GM13977 (cell line): ENCODE data around the gene RIMS4.

Source experiments
- DNase-seq: peaks from one replicate; pipeline ENCODE4 v3.0.0; 2012; ENCODE audit warnings: low spot score
- in situ Hi-C: fragments of 300-500 bp; cut with MboI; formaldehyde crosslinking; loops from one replicate; pipeline ENCODE4 v1.12.0; 2022; ENCODE audit warnings: low sequenced_read_pairs, low pct_unique_long_range_greater_than_20kb, mixed read lengths, inconsistent platforms; ENCODE audit not compliant: unreplicated experiment
- TF ChIP-seq, protein P1 (sequence below): IDR thresholded peaks from 2 replicates; pipeline ENCODE4 v1.5.1; 2012; ENCODE audit warnings: mild to moderate bottlenecking, control low read depth; ENCODE audit not compliant: insufficient read depth; ENCODE audit errors: extremely low read depth, missing control alignments

Gene RIMS4

GRCh38 chr20:44834693-44835092 lies 24.3 kb upstream of the RIMS4 start:
- no peak for DNase-seq

DNA sequence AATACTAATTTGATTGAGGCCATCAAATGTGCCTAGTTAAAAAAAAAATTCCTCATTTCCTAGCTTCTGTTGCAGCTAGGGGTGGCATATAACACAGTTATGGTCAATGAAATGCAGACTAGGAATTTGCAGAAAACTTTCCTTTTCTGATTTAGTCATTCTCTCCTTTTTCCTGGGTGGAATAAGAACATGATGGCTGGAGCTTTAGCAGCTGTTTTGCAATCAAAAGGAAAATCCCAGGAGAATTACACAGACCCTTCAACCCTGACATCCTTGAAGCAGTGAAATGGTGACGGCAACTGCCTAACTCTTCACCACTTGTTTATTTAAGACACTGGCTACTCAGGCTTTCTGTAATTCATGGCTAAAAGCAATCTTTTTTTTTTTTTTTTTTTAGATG lies 23.1 kb upstream of the RIMS4 start:
- in situ Hi-C loops, result no loop called here
- TF ChIP-seq, protein P1, sequence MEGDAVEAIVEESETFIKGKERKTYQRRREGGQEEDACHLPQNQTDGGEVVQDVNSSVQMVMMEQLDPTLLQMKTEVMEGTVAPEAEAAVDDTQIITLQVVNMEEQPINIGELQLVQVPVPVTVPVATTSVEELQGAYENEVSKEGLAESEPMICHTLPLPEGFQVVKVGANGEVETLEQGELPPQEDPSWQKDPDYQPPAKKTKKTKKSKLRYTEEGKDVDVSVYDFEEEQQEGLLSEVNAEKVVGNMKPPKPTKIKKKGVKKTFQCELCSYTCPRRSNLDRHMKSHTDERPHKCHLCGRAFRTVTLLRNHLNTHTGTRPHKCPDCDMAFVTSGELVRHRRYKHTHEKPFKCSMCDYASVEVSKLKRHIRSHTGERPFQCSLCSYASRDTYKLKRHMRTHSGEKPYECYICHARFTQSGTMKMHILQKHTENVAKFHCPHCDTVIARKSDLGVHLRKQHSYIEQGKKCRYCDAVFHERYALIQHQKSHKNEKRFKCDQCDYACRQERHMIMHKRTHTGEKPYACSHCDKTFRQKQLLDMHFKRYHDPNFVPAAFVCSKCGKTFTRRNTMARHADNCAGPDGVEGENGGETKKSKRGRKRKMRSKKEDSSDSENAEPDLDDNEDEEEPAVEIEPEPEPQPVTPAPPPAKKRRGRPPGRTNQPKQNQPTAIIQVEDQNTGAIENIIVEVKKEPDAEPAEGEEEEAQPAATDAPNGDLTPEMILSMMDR, result no peak

More at GRCh38 chr20:44834693-44835092, 24.3 kb upstream of the RIMS4 start:
- TF ChIP-seq, protein P1, result no peak
- in situ Hi-C loops, result no loop called here

GRCh38 chr20:44832724-44833123 lies 22.4 kb upstream of the RIMS4 start:
- DNase-seq, result no peak
- in situ Hi-C loops, result no loop called here
- TF ChIP-seq, protein P1, result no peak

More for the DNA sequence above, 23.1 kb upstream of the RIMS4 start:
- DNase-seq, result no peak

- TF ChIP-seq, protein P1, result no peak
- in situ Hi-C loops, result no loop called here
- no peak for DNase-seq
These were observed 20.6 kb upstream of the RIMS4 start for GRCh38 chr20:44830995-44831394.

- in situ Hi-C loops, result no loop called here
These were observed 20.2 kb upstream of the RIMS4 start for GRCh38 chr20:44830523-44830922.

DNA sequence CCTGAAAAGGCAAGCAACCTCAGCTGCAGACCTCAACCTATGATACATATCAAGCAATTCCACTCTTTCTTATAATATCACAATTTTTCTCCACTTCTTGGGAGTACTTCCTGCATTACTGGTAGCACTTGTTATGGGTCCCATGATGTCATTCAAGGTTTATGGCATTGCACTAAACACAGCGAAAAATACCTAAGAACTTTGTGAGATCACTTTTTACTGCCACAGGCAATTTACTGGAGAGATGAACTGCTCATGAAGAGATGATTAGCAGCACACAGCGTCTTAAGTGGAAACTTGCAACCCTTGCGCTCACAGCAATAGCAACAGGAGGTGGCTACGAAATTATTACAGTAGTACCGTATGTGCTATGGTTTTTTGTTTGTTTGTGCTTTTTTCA lies 19.3 kb upstream of the RIMS4 start:
- TF ChIP-seq, protein P1, result no peak
- in situ Hi-C loops, result no loop called here
- DNase-seq, result no peak

More at GRCh38 chr20:44830523-44830922, 20.2 kb upstream of the RIMS4 start:
- DNase-seq, result no peak
- TF ChIP-seq, protein P1, result no peak

DNA sequence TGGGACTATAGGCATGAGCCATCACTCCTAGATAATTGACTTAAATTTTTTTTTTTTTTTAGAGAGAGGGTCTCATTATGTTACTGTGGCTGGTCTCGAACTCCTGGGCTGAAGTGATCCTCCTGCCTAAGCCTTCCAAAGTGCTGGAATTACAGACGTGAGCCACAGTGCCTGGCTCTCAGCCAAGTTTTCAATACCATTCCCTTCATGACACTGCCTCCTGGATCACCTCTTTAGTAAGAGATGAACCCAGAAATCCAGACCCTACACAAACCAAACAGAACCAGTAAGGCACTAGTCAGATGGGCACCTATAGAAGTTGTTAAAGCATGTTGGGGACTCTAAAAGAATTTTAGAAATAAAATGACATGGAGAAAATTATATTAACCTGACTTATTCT lies 18.3 kb upstream of the RIMS4 start:
- TF ChIP-seq, protein P1, result no peak
- no peak for DNase-seq
- in situ Hi-C loops, result no loop called here
